Uterus (tissue), 4 donors: ENCODE data around the gene KLF7. TPM values are rescaled to one million over a fixed set of nuclear protein-coding genes. Genes with fewer than 3 reads are reported as not detected.
A peak's percentile ranks its signal among the peaks of the same experiment; 100 is the strongest.

Source experiments
- DNase-seq, 2 donors: peaks; one replicate each; pipeline ENCODE4 v3.0.0-alpha.2; 2019 to 2020
- H3K27ac ChIP-seq, 2 donors: fragments of 200-600 bp; sonication (generic); 1 replicate in 1 of 2; 2 replicates in 1 of 2; pipeline ENCODE4 v1.5.1; 2016 to 2018
- H3K27me3 ChIP-seq, 2 donors: fragments of 200-600 bp; sonication (generic); one replicate each; pipeline ENCODE4 v1.5.1; 2018 to 2019; ENCODE audit warnings: control low read depth in 1 of 2
- H3K36me3 ChIP-seq, 2 donors: fragments of 200-600 bp; sonication (generic); one replicate each; pipeline ENCODE4 v1.5.1; 2019; ENCODE audit warnings: control low read depth in 1 of 2
- H3K4me1 ChIP-seq, 2 donors: fragments of 200-600 bp; sonication (generic); one replicate each; pipeline ENCODE4 v1.5.1; 2018 to 2019; ENCODE audit warnings: control low read depth in 1 of 2
- H3K4me3 ChIP-seq, 2 donors: fragments of 200-600 bp; sonication (generic); 1 replicate in 1 of 2; 2 replicates in 1 of 2; pipeline ENCODE4 v1.5.1; 2018 to 2019; ENCODE audit warnings: mild to moderate bottlenecking in 1 of 2
- H3K9me3 ChIP-seq, 2 donors: fragments of 200-600 bp; sonication (generic); one replicate each; pipeline ENCODE4 v1.5.1; 2019; ENCODE audit warnings: control low read depth in 1 of 2
- CTCF ChIP-seq, 4 experiments: fragments of 200-600 bp in 2 of 4; fragments of 450-650 bp in 2 of 4; sonication (generic) in 2 of 4; IDR thresholded peaks; one replicate each; pipeline ENCODE4 v1.5.1; 2016 to 2019; ENCODE audit warnings: antibody characterized with exemption in 4 of 4, mild to moderate bottlenecking in 2 of 4, moderate library complexity in 1 of 4
- POLR2A ChIP-seq, 2 donors: fragments of 450-650 bp; IDR thresholded peaks; one replicate each; pipeline ENCODE4 v1.6.1; 2016; ENCODE audit warnings: antibody characterized with exemption in 2 of 2, mild to moderate bottlenecking in 1 of 2, moderate library complexity in 1 of 2
- intact Hi-C: fragments of 100-400 bp; cut with DNase I; formaldehyde crosslinking; loops from one replicate; pipeline ENCODE4 v1.15.1; 2023; ENCODE audit warnings: low total_unique reads
- total RNA-seq, 4 donors: library from RNA; depleted of rRNA in 3 of 4; stranded (reverse); fragments of >200 nt in 3 of 4; gene quantifications; one replicate each; pipeline versions ENCODE4 v1.1.0 to v1.2.4, GENCODE V29; 2014 to 2023
- donor health status: DM: yes; HTN: yes; CAD: no.

Gene KLF7
- total RNA-seq, 4 donors from 2014 or later, result 20.9 to 96.0 (median 39.4) TPM

- Histone ChIP-seq H3K27ac (peak overlapping the region; percentile 88 to 100), H3K36me3 (no peaks in the 10 kb centered on the region), H3K4me1 (peaks cover 20 to 22% of the 10 kb centered on the region in 2 donors), H3K4me3 (no peak overlapping the region), H3K9me3 (no peaks in the 10 kb centered on the region), H3K27me3 (no peaks in the 10 kb centered on the region)
- intact Hi-C loops, result no loop called here
- TF ChIP-seq CTCF (IDR thresholded peaks at IDR 0.05) (peak in 1 of 4 experiments; percentile 10), POLR2A (IDR thresholded peaks at IDR 0.05) (no peak)
- DNase-seq, result no peak
Observed at GRCh38 chr2:207142461-207142860, 23.3 kb downstream of the KLF7 start.

GRCh38 chr2:207141386-207141785 is 24.4 kb downstream of the KLF7 start:
- intact Hi-C loops, result no loop called here
- Histone ChIP-seq H3K36me3 (no peaks in the 10 kb centered on the region), H3K27ac (peak overlapping the region; percentile 88 to 100), H3K27me3 (no peaks in the 10 kb centered on the region), H3K4me3 (no peak overlapping the region), H3K4me1 (peaks cover 18 to 31% of the 10 kb centered on the region in 2 donors), H3K9me3 (no peaks in the 10 kb centered on the region)
- no peak for DNase-seq
- TF ChIP-seq POLR2A (IDR thresholded peaks at IDR 0.05), result no peak
- TF ChIP-seq CTCF (IDR thresholded peaks at IDR 0.05), result no peak

GRCh38 chr2:207140265-207140664 is 25.5 kb downstream of the KLF7 start:
- no peaks in the 10 kb centered on the region for H3K9me3 ChIP-seq
- H3K36me3 ChIP-seq, result no peaks in the 10 kb centered on the region
- TF ChIP-seq POLR2A (IDR thresholded peaks at IDR 0.05) (no peak), CTCF (IDR thresholded peaks at IDR 0.05) (no peak)
- intact Hi-C loops, result no loop called here
- H3K27ac ChIP-seq, result peak overlapping the region; percentile 3 to 100
- DNase-seq, result no peak
- H3K4me3 ChIP-seq, result no peak overlapping the region
- H3K4me1 ChIP-seq, result peaks cover 29 to 39% of the 10 kb centered on the region in 2 donors
- H3K27me3 ChIP-seq, result no peaks in the 10 kb centered on the region

- no peak overlapping the region for H3K4me3 ChIP-seq
- H3K27ac ChIP-seq, result peak overlapping the region; percentile 82 to 100
- H3K36me3 ChIP-seq, result no peaks in the 10 kb centered on the region
- no peaks in the 10 kb centered on the region for H3K9me3 ChIP-seq
- intact Hi-C loops, result no loop called here
- H3K27me3 ChIP-seq, result no peaks in the 10 kb centered on the region
- DNase-seq, result no peak
- H3K4me1 ChIP-seq, result peaks cover 33 to 40% of the 10 kb centered on the region in 2 donors
- TF ChIP-seq POLR2A (IDR thresholded peaks at IDR 0.05) (no peak), CTCF (IDR thresholded peaks at IDR 0.05) (no peak)
Observed at GRCh38 chr2:207139552-207139951, 26.2 kb downstream of the KLF7 start.

GRCh38 chr2:207138627-207139297 is 27.0 kb downstream of the KLF7 start:
- Histone ChIP-seq H3K36me3 (no peaks in the 10 kb centered on the region), H3K27me3 (no peaks in the 10 kb centered on the region), H3K4me3 (no peak overlapping the region), H3K27ac (peak overlapping the region; percentile 82 to 100), H3K9me3 (no peaks in the 10 kb centered on the region), H3K4me1 (peaks cover 38 to 39% of the 10 kb centered on the region in 2 donors)
- intact Hi-C loops, result no loop called here
- DNase-seq, result no peak
- TF ChIP-seq CTCF (IDR thresholded peaks at IDR 0.05) (no peak), POLR2A (IDR thresholded peaks at IDR 0.05) (no peak)
